K562 (cell line): Measurements from ENCODE around the gene GSTO2. TPM values are rescaled to one million over a fixed set of nuclear protein-coding genes. Genes with fewer than 3 reads are reported as not detected.
A peak's percentile ranks its signal among the peaks of the same experiment; 100 is the strongest.

Source experiments
- ATAC-seq: fragments of 200-7000 bp; cut with Tn5 transposase; 3 replicates; pipeline ENCODE4 v1.9.1; 2020; ENCODE audit warnings: moderate library complexity
- BruUV-seq: library from RNA; stranded (reverse); fragments of 400-500 nt; replicated peaks from 2 replicates; lab custom pipeline; 2021; lab: Mats Ljungman, UMichigan
- CTCF ChIA-PET: fragments of 300-600 bp; formaldehyde crosslinking; extraction: SDS; loops from one replicate; lab custom pipeline; 2021; ENCODE audit warnings: low intra/inter-chr PET ratio; lab: Yijun Ruan, JAX
- POLR2A ChIA-PET: fragments of 300-600, 350-650 bp; sonication (Branson Sonifier 250); formaldehyde crosslinking; extraction: SDS; loops from one replicate; lab custom pipeline; 2021; ENCODE audit warnings: antibody characterized with exemption, inconsistent platforms; lab: Yijun Ruan, JAX
- DNase-seq, 4 experiments: peaks; one replicate each; pipeline versions ENCODE4 v3.0.0 to v3.0.0-alpha.2; 2011 to 2018; ENCODE audit warnings: low spot score in 3 of 4, mixed read lengths in 3 of 4; ENCODE audit errors: extremely low read depth in 1 of 4
- FAIRE-seq: peaks from 2 replicates; lab custom pipeline; 2011; peaks lifted over from hg19 to GRCh38; lab: Jason Lieb, UNC
- H2AFZ ChIP-seq: 2 replicates; pipeline ENCODE4 v1.6.0; 2011; ENCODE audit warnings: low read depth, low read length, control low read depth, inconsistent platforms
- H3K27ac ChIP-seq: fragments of 200-600 bp; 3 replicates; pipeline ENCODE4 v1.8.0; 2011; ENCODE audit warnings: low read depth, mild to moderate bottlenecking, control low read depth, inconsistent platforms, low read length, moderate library complexity, mixed read lengths; ENCODE audit errors: extremely low read depth
- H3K27me3 ChIP-seq, 2 experiments: fragments of 300-600 bp in 1 of 2; 2 replicates in 1 of 2; 3 replicates in 1 of 2; pipeline versions ENCODE4 v1.6.0 to v1.8.0; 2011; ENCODE audit warnings: inconsistent platforms in 2 of 2, low read length in 2 of 2, mild to moderate bottlenecking in 1 of 2, mixed read lengths in 1 of 2, moderate library complexity in 1 of 2; ENCODE audit not compliant: control insufficient read depth in 2 of 2, insufficient read depth in 2 of 2
- H3K36me3 ChIP-seq: fragments of 300-600 bp; 3 replicates; pipeline ENCODE4 v1.8.0; 2011; ENCODE audit warnings: mild to moderate bottlenecking, low read length, inconsistent platforms; ENCODE audit not compliant: control insufficient read depth, insufficient read depth
- H3K4me1 ChIP-seq, 2 experiments: fragments of 200-600 bp in 1 of 2; replicated peaks in 1 of 2; 2 replicates in 1 of 2; 3 replicates in 1 of 2; pipeline versions ENCODE4 v1.5.1 to v1.8.0; 2011; ENCODE audit warnings: inconsistent platforms in 2 of 2, low read length in 2 of 2, mild to moderate bottlenecking in 1 of 2, mixed read lengths in 1 of 2, moderate library complexity in 1 of 2; ENCODE audit not compliant: control insufficient read depth in 2 of 2, insufficient read depth in 2 of 2
- H3K4me2 ChIP-seq: 2 replicates; pipeline ENCODE4 v1.6.1; 2011; ENCODE audit warnings: low read length, control low read depth, inconsistent platforms, mixed read lengths; ENCODE audit not compliant: insufficient read depth
- H3K4me3 ChIP-seq: fragments of 200-600 bp; sonication (generic), shearing (Covaris generic); 2 replicates; pipeline ENCODE4 v1.5.1; 2016; ENCODE audit warnings: control low read depth, inconsistent platforms
- H3K79me2 ChIP-seq: fragments of 200-600 bp; 3 replicates; pipeline ENCODE4 v1.8.0; 2011; ENCODE audit warnings: low read length, inconsistent platforms; ENCODE audit not compliant: control insufficient read depth, insufficient read depth
- H3K9ac ChIP-seq, 2 experiments: 2 replicates each; pipeline versions ENCODE4 v1.6.0 to v1.6.1; 2011; ENCODE audit warnings: low read depth in 2 of 2, low read length in 2 of 2, control low read depth in 1 of 2, inconsistent platforms in 1 of 2, mild to moderate bottlenecking in 1 of 2, mixed read lengths in 1 of 2; ENCODE audit not compliant: insufficient read depth in 1 of 2
- H3K9me1 ChIP-seq: one replicate; pipeline ENCODE4 v1.6.0; 2011; ENCODE audit warnings: inconsistent platforms, mild to moderate bottlenecking, low read length, moderate library complexity; ENCODE audit not compliant: control insufficient read depth, insufficient read depth
- H3K9me3 ChIP-seq: replicated peaks from 2 replicates; pipeline ENCODE4 v1.5.1; 2011; ENCODE audit warnings: low read depth, low read length, inconsistent platforms; ENCODE audit not compliant: control insufficient read depth, insufficient read depth
- H4K20me1 ChIP-seq: replicated peaks from 2 replicates; pipeline ENCODE4 v1.6.1; 2011; ENCODE audit warnings: low read length, inconsistent platforms, mixed read lengths; ENCODE audit not compliant: control insufficient read depth, insufficient read depth
- CBX3 ChIP-seq, 2 experiments: IDR thresholded peaks; 1 replicate in 1 of 2; 2 replicates in 1 of 2; pipeline ENCODE4 v1.6.1; 2012; ENCODE audit warnings: inconsistent platforms in 2 of 2, low read length in 2 of 2, borderline replicate concordance in 1 of 2, control low read depth in 1 of 2
- GABPA ChIP-seq: fragments of 200-800 bp; sonication (Bioruptor generic); conservative IDR thresholded peaks from 2 replicates; pipeline ENCODE4 v1.6.1; 2016; ENCODE audit warnings: low read depth, missing genetic modification characterization, missing compliant biosample characterization
- IFI16 ChIP-seq: fragments of 250-450 bp; sonication (Bioruptor Pico); IDR thresholded peaks from 2 replicates; pipeline ENCODE4 v2.1.2; 2022; ENCODE audit warnings: mild to moderate bottlenecking, inconsistent platforms
- MNT ChIP-seq, 2 experiments: fragments of 450-650 bp; conservative IDR thresholded peaks; 2 replicates each; pipeline ENCODE4 v1.6.1; 2017; ENCODE audit warnings: mild to moderate bottlenecking in 2 of 2, moderate library complexity in 2 of 2
- PHF21A ChIP-seq: fragments of 450-650 bp; IDR thresholded peaks from 2 replicates; pipeline ENCODE4 v1.6.1; 2017; ENCODE audit warnings: low read depth, borderline replicate concordance
- POLR2AphosphoS2 ChIP-seq: IDR thresholded peaks from 2 replicates; pipeline ENCODE4 v1.6.1; 2012; ENCODE audit warnings: low read length, improper control_type of control experiment
- SREBF1 ChIP-seq: fragments of 150-350 bp; IDR thresholded peaks from 2 replicates; pipeline ENCODE4 v1.6.1; 2014; ENCODE audit warnings: antibody characterized with exemption, low read depth, low read length, borderline replicate concordance
- ZBTB8A ChIP-seq: fragments of 450-650 bp; IDR thresholded peaks from 2 replicates; pipeline ENCODE4 v1.6.1; 2018; ENCODE audit warnings: mild to moderate bottlenecking, moderate library complexity; ENCODE audit not compliant: partially characterized antibody
- ZNF778 ChIP-seq: fragments of 450-650 bp; formaldehyde crosslinking; IDR thresholded peaks from 2 replicates; pipeline ENCODE4 v1.4.0; 2020; ENCODE audit warnings: mild to moderate bottlenecking, moderate library complexity
- WGBS: fragments of 100-300 bp; shearing (Covaris generic); methylation state at CpG from one replicate; pipeline ENCODE4 v1.1.6; 2016; ENCODE audit warnings: low coverage, mixed read lengths; ENCODE audit not compliant: insufficient coverage; ENCODE audit errors: missing lambda C conversion rate; 5-methylcytosine and 5-hydroxymethylcytosine counted together
- in situ Hi-C: fragments of 300-500 bp; cut with MboI; formaldehyde crosslinking; loops from 4 replicates; pipeline ENCODE4 v1.15.0; 2018; ENCODE audit warnings: inconsistent platforms, mixed read lengths
- intact Hi-C: fragments of 100-400 bp; cut with micrococcal nuclease; formaldehyde crosslinking; loops from 2 replicates; pipeline ENCODE4 v1.14.2; 2022
- polyA plus RNA-seq, 8 experiments: library from polyadenylated mRNA; depleted of rRNA in 4 of 8; stranded (reverse) in 5 of 8; unstranded in 3 of 8; fragments of >200 nt; fragmentation: Nextera tagmentation in 2 of 8; fragmentation: Illumina TruSeq in 1 of 8; extraction: Ambion mirVana in 2 of 8; extraction: Trizol in 1 of 8; gene quantifications; 2 replicates each; pipeline versions ENCODE4 v1.2.1 to v1.2.3, GENCODE V29; 2011 to 2014; ENCODE audit warnings: inconsistent platforms in 1 of 8, missing spikeins in 1 of 8
- total RNA-seq, 7 experiments: library from RNA; depleted of rRNA in 6 of 7; stranded (reverse); fragments of >200 nt in 6 of 7; fragmentation: Illumina TruSeq in 2 of 7; extraction: Trizol in 2 of 7; gene quantifications; 2 replicates each; pipeline versions ENCODE4 v1.2.1 to v1.2.3, GENCODE V29; 2011 to 2021; ENCODE audit warnings: low replicate concordance in 1 of 7

Gene GSTO2
- total and polyA plus RNA-seq, 9 of the 15 experiments (the other 6 are each of a cell fraction or from before 2014, with no cell fraction given): 0.18 to 1.8 (median 0.90) TPM

GRCh38 chr10:104259999-104260774 is 8.8 kb upstream of the GSTO2 start:
- no peaks in the 10 kb centered on the region for H3K27me3 ChIP-seq
- in situ Hi-C loops (no loop called here), intact Hi-C loops (no loop called here)
- no TSS peak for BruUV-seq
- H3K79me2 ChIP-seq: peaks cover 86% of the 10 kb centered on the region
- H3K9ac ChIP-seq: peak overlapping the region; percentile 41 to 75; a peak in 3 of 4 replicates
- DNase-seq (peak in 1 of 4 experiments; percentile 35), ATAC-seq (peak; percentile 50), FAIRE-seq (peak; percentile 44)
- H3K36me3 ChIP-seq: peaks cover 93% of the 10 kb centered on the region
- H3K4me3 ChIP-seq: no peak overlapping the region
- no peaks in the 10 kb centered on the region for H3K9me3 ChIP-seq
- no peaks in the 10 kb centered on the region for H3K9me1 ChIP-seq
- no peaks in the 10 kb centered on the region for H4K20me1 ChIP-seq
- no peak for TF ChIP-seq ZBTB8A
- TF ChIP-seq SREBF1: no peak
- no peak for TF ChIP-seq PHF21A
- TF ChIP-seq GABPA (tag): no peak
- no peak for TF ChIP-seq CBX3 (IDR thresholded peaks at IDR 0.05; ENCODE audit: borderline replicate concordance in 1 of 2, low read length in 2 of 2)
- no peak for TF ChIP-seq IFI16 (CRISPR knock-in tag)
- no peak for TF ChIP-seq MNT (conservative IDR thresholded peaks at IDR 0.05)
- no peak for TF ChIP-seq ZNF778 (CRISPR knock-in tag)
- TF ChIP-seq POLR2AphosphoS2: 0 out of 2 replicates have a peak, but pooled peaks have one; percentile 43
- ChIA-PET POLR2A (interaction anchor here (1.2 to 1.3 kb wide), 2 partner anchors 11 to 15 kb away, joined by 3 to 4 read pairs; no protein-coding TSS in a partner anchor), CTCF (no interaction called here)
- peaks cover 7 to 26% of the 10 kb centered on the region in 2 experiments; a peak in 4 of 5 replicates for H3K4me1 ChIP-seq
- peak overlapping the region; percentile 77 for H3K27ac ChIP-seq
- H3K4me2 ChIP-seq: peak overlapping the region; percentile 66
- 13% methylated on average over 6 of the region's 6 CpGs for WGBS
- no peak overlapping the region for H2AFZ ChIP-seq
